Mucosa of descending colon (tissue), 3 donors: ENCODE measurements around the gene HNRNPAB. TPM values are rescaled to one million over a fixed set of nuclear protein-coding genes. Genes with fewer than 3 reads are reported as not detected.
A peak's percentile ranks its signal among the peaks of the same experiment; 100 is the strongest.

Experiments used
- ATAC-seq: fragments of 200-7000 bp; cut with Tn5 transposase; one replicate; pipeline ENCODE4 v1.9.1; 2020; ENCODE audit warnings: mild to moderate bottlenecking, moderate library complexity
- DNase-seq, 3 donors: peaks; one replicate each; pipeline ENCODE4 v3.0.0-alpha.2; 2020
- H3K36me3 ChIP-seq: fragments of 200-600 bp; one replicate; pipeline ENCODE4 v1.8.0; 2021; ENCODE audit warnings: low read depth, mild to moderate bottlenecking
- H3K4me1 ChIP-seq: fragments of 200-600 bp; one replicate; pipeline ENCODE4 v1.8.0; 2021; ENCODE audit warnings: low read depth, mild to moderate bottlenecking
- H3K4me3 ChIP-seq: fragments of 200-600 bp; one replicate; pipeline ENCODE4 v1.8.0; 2021; ENCODE audit warnings: mild to moderate bottlenecking
- H3K9me3 ChIP-seq: fragments of 200-600 bp; one replicate; pipeline ENCODE4 v1.8.0; 2021; ENCODE audit warnings: mild to moderate bottlenecking
- intact Hi-C, 2 donors: fragments of 100-400 bp; cut with DNase I in 1 of 2; cut with micrococcal nuclease in 1 of 2; formaldehyde crosslinking; loops; one replicate each; pipeline versions ENCODE4 v1.11.0 to v1.11.1; 2022; cut with DNase I, micrococcal nuclease
- total RNA-seq, 3 donors: library from RNA; stranded (reverse); fragmentation: NEBNext Ultra II Directional in 2 of 3; extraction: Animal tissue kit (Norgen Biotek cat#: 25700) in 2 of 3; gene quantifications; one replicate each; pipeline versions ENCODE4 v1.2.1 to v1.2.4, GENCODE V29; 2021 to 2023
- TF ChIP-seq, protein P1 (sequence below): fragments of 200-600 bp; IDR thresholded peaks from one replicate; pipeline ENCODE4 v1.8.0; 2022; ENCODE audit warnings: antibody characterized with exemption, mild to moderate bottlenecking
- donor health status: DM: no; HTN: no; CAD: no; lungs with moderate emphysema.
- donor health status: DM: no; HTN: no; CAD: no.
- donor health status: DM: no; HTN: yes; CAD: no.

The HNRNPAB gene
- total RNA-seq, 3 donors from 2014 or later: 209 to 327 (median 244) TPM

DNA sequence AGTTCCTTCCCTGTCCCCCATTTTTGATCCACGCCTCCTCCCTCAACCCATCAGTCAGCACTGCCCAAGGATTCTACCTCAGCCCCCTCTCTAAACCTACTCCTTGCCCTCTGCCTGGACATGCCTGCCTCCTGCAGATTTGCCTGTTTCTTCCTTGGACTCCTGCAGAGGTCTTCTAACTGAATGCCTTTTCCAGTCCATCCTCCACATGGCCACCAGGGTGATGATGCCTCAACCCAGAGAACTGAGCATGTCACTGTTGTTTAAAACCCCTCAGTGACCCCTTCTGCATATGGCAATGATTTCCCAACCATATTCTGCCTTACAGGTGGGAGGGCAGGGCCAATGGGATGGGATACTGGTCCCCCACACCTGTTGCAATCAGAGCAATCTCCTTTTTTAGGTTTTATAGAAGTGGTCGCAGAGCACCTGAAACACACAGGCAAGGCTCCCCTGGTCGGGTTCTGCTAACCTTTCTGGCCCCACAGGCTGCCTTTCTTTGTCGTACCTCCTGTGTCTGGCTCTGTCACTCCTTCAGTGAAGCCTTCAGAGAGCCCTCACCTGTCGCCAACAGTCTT, 19.0 kb downstream of the HNRNPAB start:
- DNase-seq: peak in 1 of 3 donors; percentile 17
- H3K4me1 ChIP-seq: peaks cover 23% of the 10 kb centered on the region

GRCh38 chr5:178223828-178224335, 19.5 kb downstream of the HNRNPAB start:
- DNase-seq (peak in 2 of 3 donors; percentile 37 to 50), ATAC-seq (no peak)
- Histone ChIP-seq H3K4me3 (no peak overlapping the region), H3K9me3 (no peaks in the 10 kb centered on the region), H3K36me3 (no peaks in the 10 kb centered on the region), H3K4me1 (peaks cover 22% of the 10 kb centered on the region)
- TF ChIP-seq, protein P1, sequence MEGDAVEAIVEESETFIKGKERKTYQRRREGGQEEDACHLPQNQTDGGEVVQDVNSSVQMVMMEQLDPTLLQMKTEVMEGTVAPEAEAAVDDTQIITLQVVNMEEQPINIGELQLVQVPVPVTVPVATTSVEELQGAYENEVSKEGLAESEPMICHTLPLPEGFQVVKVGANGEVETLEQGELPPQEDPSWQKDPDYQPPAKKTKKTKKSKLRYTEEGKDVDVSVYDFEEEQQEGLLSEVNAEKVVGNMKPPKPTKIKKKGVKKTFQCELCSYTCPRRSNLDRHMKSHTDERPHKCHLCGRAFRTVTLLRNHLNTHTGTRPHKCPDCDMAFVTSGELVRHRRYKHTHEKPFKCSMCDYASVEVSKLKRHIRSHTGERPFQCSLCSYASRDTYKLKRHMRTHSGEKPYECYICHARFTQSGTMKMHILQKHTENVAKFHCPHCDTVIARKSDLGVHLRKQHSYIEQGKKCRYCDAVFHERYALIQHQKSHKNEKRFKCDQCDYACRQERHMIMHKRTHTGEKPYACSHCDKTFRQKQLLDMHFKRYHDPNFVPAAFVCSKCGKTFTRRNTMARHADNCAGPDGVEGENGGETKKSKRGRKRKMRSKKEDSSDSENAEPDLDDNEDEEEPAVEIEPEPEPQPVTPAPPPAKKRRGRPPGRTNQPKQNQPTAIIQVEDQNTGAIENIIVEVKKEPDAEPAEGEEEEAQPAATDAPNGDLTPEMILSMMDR: no peak
- intact Hi-C loops: no loop called here

More for the DNA sequence above, 19.0 kb downstream of the HNRNPAB start:
- no peak overlapping the region for H3K4me3 ChIP-seq
- ATAC-seq: no peak
- intact Hi-C loops: no loop called here
- TF ChIP-seq, protein P1: no peak
- no peaks in the 10 kb centered on the region for H3K36me3 ChIP-seq
- H3K9me3 ChIP-seq: no peaks in the 10 kb centered on the region

GRCh38 chr5:178224403-178224802, 20.1 kb downstream of the HNRNPAB start:
- Histone ChIP-seq H3K4me1 (peaks cover 22% of the 10 kb centered on the region), H3K36me3 (no peaks in the 10 kb centered on the region), H3K9me3 (no peaks in the 10 kb centered on the region), H3K4me3 (no peak overlapping the region)
- DNase-seq (peak in 2 of 3 donors; percentile 25 to 44), ATAC-seq (no peak)
- TF ChIP-seq, protein P1: no peak
- intact Hi-C loops: no loop called here

DNA sequence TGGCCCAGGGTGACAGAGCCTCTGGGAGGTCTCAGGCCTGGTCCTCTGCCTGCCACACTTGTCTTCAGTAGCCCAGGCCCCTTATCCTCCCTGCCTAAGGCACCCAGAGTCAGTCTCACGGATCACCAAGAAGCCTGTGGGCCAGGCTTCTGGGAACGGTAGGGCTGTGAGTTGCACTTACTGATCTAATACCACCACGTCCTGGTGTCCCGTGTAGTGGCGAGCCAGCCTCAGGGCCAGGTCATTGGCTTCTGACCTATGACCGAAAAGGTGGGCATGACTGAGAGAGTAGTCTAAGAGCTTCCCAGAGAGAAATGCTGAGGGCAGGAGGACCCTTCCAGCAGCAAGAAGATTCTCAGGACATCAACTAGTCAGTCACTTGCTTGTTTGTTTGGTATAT, 20.8 kb downstream of the HNRNPAB start:
- no peaks in the 10 kb centered on the region for H3K9me3 ChIP-seq
- TF ChIP-seq, protein P1: no peak
- no peak overlapping the region for H3K4me3 ChIP-seq
- ATAC-seq (no peak), DNase-seq (peak in 2 of 3 donors; percentile 31 to 38)
- H3K4me1 ChIP-seq: peaks cover 28% of the 10 kb centered on the region
- no peaks in the 10 kb centered on the region for H3K36me3 ChIP-seq
- intact Hi-C loops: no loop called here

- ATAC-seq: no peak
- TF ChIP-seq, protein P1: no peak
- H3K9me3 ChIP-seq: no peaks in the 10 kb centered on the region
- peak in 1 of 3 donors; percentile 29 for DNase-seq
- no peak overlapping the region for H3K4me3 ChIP-seq
- peaks cover 43% of the 10 kb centered on the region for H3K4me1 ChIP-seq
- intact Hi-C loops: no loop called here
- no peaks in the 10 kb centered on the region for H3K36me3 ChIP-seq
Measured at GRCh38 chr5:178227138-178227659, 22.9 kb downstream of the HNRNPAB start.
